ENCODE measurements around the gene CALCB.

GRCh38 chr11:15035283-15035682 lies 38.1 kb upstream of the CALCB start:
- TF ChIP-seq CTCF (IDR thresholded peaks at IDR 0.05; ENCODE audit: low read depth, low read length, poor library complexity, severe bottlenecking) (no peak), EZH2phosphoT487 (IDR thresholded peaks at IDR 0.05; ENCODE audit: borderline replicate concordance, low read length) (no peak)

Measured in DOHH2 (cell line).